ENCODE measurements around the gene FZD10. TPM values are rescaled to one million over a fixed set of nuclear protein-coding genes. Genes with fewer than 3 reads are reported as not detected.

FZD10 gene
- total and polyA plus RNA-seq, 2 of the 8 experiments (the other 6 are each of a cell fraction or from before 2014, with no cell fraction given), result 0.11 to 0.60 TPM

DNA sequence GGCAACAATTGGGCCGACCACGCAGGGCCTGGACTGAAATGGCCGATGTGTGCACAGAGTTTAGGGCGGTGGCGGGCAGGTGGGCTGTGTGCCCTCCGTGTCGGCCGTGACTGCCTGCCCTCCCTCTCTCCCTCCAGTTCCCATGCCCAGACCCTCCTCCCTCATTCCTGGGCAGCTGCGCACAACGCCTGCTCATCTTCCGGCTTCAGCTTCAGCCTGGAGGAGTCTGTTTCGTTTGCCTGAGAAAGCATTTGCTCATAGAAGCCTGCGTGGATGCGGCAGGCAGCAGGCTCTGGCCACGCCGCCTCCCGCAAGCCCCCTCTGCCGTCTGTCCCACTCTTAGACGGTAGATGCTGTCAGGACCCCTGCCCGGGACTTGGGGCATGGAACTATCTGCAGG, 47.3 kb upstream of the FZD10 start:
- 0 out of 7 replicates have a peak overlapping the region, but pooled peaks of 1 of the 4 experiments have one; percentile 3 for H3K9ac ChIP-seq (replicated peaks in 1 of 4; ENCODE audit: extremely low read depth in 1 of 4, low read depth in 3 of 4, low read length in 3 of 4)
- FAIRE-seq (no peak), DNase-seq (ENCODE audit: low read depth in 1 of 2, low spot score in 2 of 2) (no peak)
- 90% methylated on average over 18 of the region's 20 CpGs; no CpG with 5 or more reads in 1 of the 2 experiments for WGBS, 2 experiments (ENCODE audit: extremely low coverage in 1 of 2, insufficient coverage in 1 of 2, insufficient read length in 1 of 2, insufficient replicate concordance in 2 of 2, low coverage in 1 of 2, low lambda C conversion rate in 2 of 2, missing lambda C conversion rate in 1 of 2)
- CTCF ChIA-PET (ENCODE audit: partially characterized antibody), result interaction anchor here (0.7 to 1.3 kb wide), 4 partner anchors 10 to 43 kb away, joined by 3 to 4 read pairs (median 4); no protein-coding TSS in a partner anchor
- H3K4me3 ChIP-seq (ENCODE audit: extremely low read depth in 1 of 4, insufficient read depth in 2 of 4, low read depth in 3 of 4, low read length in 4 of 4), result no peak overlapping the region
- no peak overlapping the region for H4K5ac ChIP-seq (ENCODE audit: insufficient read length, low read depth, low read length)
- H3K4ac ChIP-seq (replicated peaks; ENCODE audit: insufficient read length, low read depth, low read length), result no peak overlapping the region
- no peak overlapping the region for H3K4me2 ChIP-seq (ENCODE audit: insufficient read depth in 1 of 2, low read depth in 2 of 2, low read length in 2 of 2)
- no peaks in the 10 kb centered on the region for H3K23me2 ChIP-seq (ENCODE audit: low read depth, low read length)
- TF ChIP-seq BACH1 (IDR thresholded peaks at IDR 0.05; ENCODE audit: low read length) (no peak), SIRT6 (IDR thresholded peaks at IDR 0.05; ENCODE audit: low read length) (no peak), SP2 (IDR thresholded peaks at IDR 0.05; ENCODE audit: low read length) (no peak), SP4 (IDR thresholded peaks at IDR 0.05; ENCODE audit: low read length) (no peak), CEBPB (IDR thresholded peaks at IDR 0.05; ENCODE audit: low read depth, low read length) (no peak)
- no peak overlapping the region for H3K18ac ChIP-seq (ENCODE audit: extremely low read depth, low read length)
- no peak overlapping the region for H3K23ac ChIP-seq (ENCODE audit: insufficient read length)
- no peak overlapping the region for H3K14ac ChIP-seq (ENCODE audit: insufficient read length)
- no peaks in the 10 kb centered on the region for H3K36me3 ChIP-seq (ENCODE audit: control insufficient read depth in 2 of 4, insufficient read depth in 4 of 4, low read length in 3 of 4)
- H3K27me3 ChIP-seq (replicated peaks in 1 of 4; ENCODE audit: control insufficient read depth in 3 of 4, extremely low read depth in 1 of 4, insufficient read depth in 3 of 4, low read length in 3 of 4), result peaks cover 0 to 10% (median 3%) of the 10 kb centered on the region in 4 experiments; a peak in 3 of 7 replicates
- no peaks in the 10 kb centered on the region for H4K20me1 ChIP-seq (replicated peaks in 1 of 2; ENCODE audit: control insufficient read depth in 1 of 2, insufficient read depth in 2 of 2, low read length in 2 of 2)
- H2BK15ac ChIP-seq (ENCODE audit: low read length), result no peak overlapping the region
- no peak overlapping the region for H3K56ac ChIP-seq (replicated peaks; ENCODE audit: insufficient read length, low read depth, low read length)
- H3K79me1 ChIP-seq (ENCODE audit: low read depth, low read length), result no peaks in the 10 kb centered on the region; the same call in 1 of the 2 replicates
- H4K8ac ChIP-seq (ENCODE audit: extremely low read depth, insufficient read depth, low read length), result no peak overlapping the region
- POLR2A ChIA-PET (ENCODE audit: partially characterized antibody), result no interaction called here
- H2BK12ac ChIP-seq (ENCODE audit: low read depth, low read length), result no peak overlapping the region
- peak overlapping the region; percentile 27 for H4K91ac ChIP-seq (replicated peaks; ENCODE audit: insufficient read length, low read length)
- no peak overlapping the region for H2BK120ac ChIP-seq (replicated peaks; ENCODE audit: low read depth, low read length)
- no peak overlapping the region for H2AFZ ChIP-seq (ENCODE audit: low read length)
- H3K79me2 ChIP-seq (ENCODE audit: control insufficient read depth in 1 of 2, insufficient read depth in 2 of 2, low read length in 2 of 2), result no peaks in the 10 kb centered on the region
- no peak overlapping the region for H3K27ac ChIP-seq (ENCODE audit: low read depth, low read length)
- H2BK20ac ChIP-seq (ENCODE audit: low read length), result no peak overlapping the region
- no peak overlapping the region for H2AK5ac ChIP-seq (ENCODE audit: low read depth, low read length)
- no peaks in the 10 kb centered on the region for H3K9me3 ChIP-seq (ENCODE audit: insufficient read depth in 2 of 2, low read depth in 1 of 2, low read length in 1 of 2)
- peaks cover 0 to 4% (median 0%) of the 10 kb centered on the region in 4 experiments; a peak in 2 of 7 replicates for H3K4me1 ChIP-seq (replicated peaks in 1 of 4; ENCODE audit: control insufficient read depth in 3 of 4, insufficient read depth in 4 of 4, low read length in 3 of 4)
- no peak overlapping the region; the same call in 1 of the 2 replicates for H2BK5ac ChIP-seq (ENCODE audit: low read depth, low read length)
